ENCODE results near the gene DNASE1L1.

DNA sequence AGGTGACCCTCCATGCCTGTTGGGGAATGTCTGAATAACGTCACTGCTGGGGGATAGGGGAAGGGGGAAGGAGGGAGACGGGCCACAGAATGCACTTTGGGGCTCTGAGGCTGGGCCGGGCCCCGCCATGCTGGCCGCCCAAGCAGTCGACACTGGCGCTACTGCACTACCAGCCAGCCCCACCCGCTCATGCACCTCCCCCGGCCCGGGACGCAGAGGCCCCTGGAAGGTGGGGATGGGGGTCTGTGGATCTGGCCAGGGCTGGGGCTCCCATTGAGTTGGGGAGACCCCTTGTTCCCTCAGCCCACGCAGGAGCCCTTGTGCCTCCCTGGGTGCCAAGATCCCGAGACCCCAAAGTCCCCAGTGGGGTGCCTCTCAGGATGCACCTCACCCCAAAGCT is 52.5 kb downstream of the DNASE1L1 start:
- TF ChIP-seq ZNF174 (tag by site-specific recombination; IDR thresholded peaks at IDR 0.05) (no peak), ZNF121 (tag by site-specific recombination; IDR thresholded peaks at IDR 0.05) (no peak), ZNF558 (tag by site-specific recombination; IDR thresholded peaks at IDR 0.05) (no peak), ZNF175 (tag by site-specific recombination; IDR thresholded peaks at IDR 0.05) (no peak), ZNF707 (tag by site-specific recombination; IDR thresholded peaks at IDR 0.05) (no peak), ZBTB7A (tag by site-specific recombination; IDR thresholded peaks at IDR 0.05; ENCODE audit: low read depth) (no peak), ZBTB21 (tag by site-specific recombination; IDR thresholded peaks at IDR 0.05) (no peak), REPIN1 (tag by site-specific recombination; IDR thresholded peaks at IDR 0.05; ENCODE audit: low read depth) (no peak), ZFP3 (tag by site-specific recombination; IDR thresholded peaks at IDR 0.05; ENCODE audit: low read depth) (no peak)
- TF ChIP-seq, protein P1, sequence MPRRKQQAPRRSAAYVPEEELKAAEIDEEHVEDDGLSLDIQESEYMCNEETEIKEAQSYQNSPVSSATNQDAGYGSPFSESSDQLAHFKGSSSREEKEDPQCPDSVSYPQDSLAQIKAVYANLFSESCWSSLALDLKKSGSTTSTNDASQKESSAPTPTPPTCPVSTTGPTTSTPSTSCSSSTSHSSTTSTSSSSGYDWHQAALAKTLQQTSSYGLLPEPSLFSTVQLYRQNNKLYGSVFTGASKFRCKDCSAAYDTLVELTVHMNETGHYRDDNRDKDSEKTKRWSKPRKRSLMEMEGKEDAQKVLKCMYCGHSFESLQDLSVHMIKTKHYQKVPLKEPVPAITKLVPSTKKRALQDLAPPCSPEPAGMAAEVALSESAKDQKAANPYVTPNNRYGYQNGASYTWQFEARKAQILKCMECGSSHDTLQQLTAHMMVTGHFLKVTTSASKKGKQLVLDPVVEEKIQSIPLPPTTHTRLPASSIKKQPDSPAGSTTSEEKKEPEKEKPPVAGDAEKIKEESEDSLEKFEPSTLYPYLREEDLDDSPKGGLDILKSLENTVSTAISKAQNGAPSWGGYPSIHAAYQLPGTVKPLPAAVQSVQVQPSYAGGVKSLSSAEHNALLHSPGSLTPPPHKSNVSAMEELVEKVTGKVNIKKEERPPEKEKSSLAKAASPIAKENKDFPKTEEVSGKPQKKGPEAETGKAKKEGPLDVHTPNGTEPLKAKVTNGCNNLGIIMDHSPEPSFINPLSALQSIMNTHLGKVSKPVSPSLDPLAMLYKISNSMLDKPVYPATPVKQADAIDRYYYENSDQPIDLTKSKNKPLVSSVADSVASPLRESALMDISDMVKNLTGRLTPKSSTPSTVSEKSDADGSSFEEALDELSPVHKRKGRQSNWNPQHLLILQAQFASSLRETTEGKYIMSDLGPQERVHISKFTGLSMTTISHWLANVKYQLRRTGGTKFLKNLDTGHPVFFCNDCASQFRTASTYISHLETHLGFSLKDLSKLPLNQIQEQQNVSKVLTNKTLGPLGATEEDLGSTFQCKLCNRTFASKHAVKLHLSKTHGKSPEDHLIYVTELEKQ (tag by site-specific recombination; IDR thresholded peaks at IDR 0.05; ENCODE audit: borderline replicate concordance), result no peak
- TF ChIP-seq, protein P2, sequence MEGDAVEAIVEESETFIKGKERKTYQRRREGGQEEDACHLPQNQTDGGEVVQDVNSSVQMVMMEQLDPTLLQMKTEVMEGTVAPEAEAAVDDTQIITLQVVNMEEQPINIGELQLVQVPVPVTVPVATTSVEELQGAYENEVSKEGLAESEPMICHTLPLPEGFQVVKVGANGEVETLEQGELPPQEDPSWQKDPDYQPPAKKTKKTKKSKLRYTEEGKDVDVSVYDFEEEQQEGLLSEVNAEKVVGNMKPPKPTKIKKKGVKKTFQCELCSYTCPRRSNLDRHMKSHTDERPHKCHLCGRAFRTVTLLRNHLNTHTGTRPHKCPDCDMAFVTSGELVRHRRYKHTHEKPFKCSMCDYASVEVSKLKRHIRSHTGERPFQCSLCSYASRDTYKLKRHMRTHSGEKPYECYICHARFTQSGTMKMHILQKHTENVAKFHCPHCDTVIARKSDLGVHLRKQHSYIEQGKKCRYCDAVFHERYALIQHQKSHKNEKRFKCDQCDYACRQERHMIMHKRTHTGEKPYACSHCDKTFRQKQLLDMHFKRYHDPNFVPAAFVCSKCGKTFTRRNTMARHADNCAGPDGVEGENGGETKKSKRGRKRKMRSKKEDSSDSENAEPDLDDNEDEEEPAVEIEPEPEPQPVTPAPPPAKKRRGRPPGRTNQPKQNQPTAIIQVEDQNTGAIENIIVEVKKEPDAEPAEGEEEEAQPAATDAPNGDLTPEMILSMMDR (tag by site-specific recombination; IDR thresholded peaks at IDR 0.05), result no peak
- TF ChIP-seq, protein P3, sequence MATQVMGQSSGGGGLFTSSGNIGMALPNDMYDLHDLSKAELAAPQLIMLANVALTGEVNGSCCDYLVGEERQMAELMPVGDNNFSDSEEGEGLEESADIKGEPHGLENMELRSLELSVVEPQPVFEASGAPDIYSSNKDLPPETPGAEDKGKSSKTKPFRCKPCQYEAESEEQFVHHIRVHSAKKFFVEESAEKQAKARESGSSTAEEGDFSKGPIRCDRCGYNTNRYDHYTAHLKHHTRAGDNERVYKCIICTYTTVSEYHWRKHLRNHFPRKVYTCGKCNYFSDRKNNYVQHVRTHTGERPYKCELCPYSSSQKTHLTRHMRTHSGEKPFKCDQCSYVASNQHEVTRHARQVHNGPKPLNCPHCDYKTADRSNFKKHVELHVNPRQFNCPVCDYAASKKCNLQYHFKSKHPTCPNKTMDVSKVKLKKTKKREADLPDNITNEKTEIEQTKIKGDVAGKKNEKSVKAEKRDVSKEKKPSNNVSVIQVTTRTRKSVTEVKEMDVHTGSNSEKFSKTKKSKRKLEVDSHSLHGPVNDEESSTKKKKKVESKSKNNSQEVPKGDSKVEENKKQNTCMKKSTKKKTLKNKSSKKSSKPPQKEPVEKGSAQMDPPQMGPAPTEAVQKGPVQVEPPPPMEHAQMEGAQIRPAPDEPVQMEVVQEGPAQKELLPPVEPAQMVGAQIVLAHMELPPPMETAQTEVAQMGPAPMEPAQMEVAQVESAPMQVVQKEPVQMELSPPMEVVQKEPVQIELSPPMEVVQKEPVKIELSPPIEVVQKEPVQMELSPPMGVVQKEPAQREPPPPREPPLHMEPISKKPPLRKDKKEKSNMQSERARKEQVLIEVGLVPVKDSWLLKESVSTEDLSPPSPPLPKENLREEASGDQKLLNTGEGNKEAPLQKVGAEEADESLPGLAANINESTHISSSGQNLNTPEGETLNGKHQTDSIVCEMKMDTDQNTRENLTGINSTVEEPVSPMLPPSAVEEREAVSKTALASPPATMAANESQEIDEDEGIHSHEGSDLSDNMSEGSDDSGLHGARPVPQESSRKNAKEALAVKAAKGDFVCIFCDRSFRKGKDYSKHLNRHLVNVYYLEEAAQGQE (tag by site-specific recombination; IDR thresholded peaks at IDR 0.05), result no peak
- TF ChIP-seq, protein P4, sequence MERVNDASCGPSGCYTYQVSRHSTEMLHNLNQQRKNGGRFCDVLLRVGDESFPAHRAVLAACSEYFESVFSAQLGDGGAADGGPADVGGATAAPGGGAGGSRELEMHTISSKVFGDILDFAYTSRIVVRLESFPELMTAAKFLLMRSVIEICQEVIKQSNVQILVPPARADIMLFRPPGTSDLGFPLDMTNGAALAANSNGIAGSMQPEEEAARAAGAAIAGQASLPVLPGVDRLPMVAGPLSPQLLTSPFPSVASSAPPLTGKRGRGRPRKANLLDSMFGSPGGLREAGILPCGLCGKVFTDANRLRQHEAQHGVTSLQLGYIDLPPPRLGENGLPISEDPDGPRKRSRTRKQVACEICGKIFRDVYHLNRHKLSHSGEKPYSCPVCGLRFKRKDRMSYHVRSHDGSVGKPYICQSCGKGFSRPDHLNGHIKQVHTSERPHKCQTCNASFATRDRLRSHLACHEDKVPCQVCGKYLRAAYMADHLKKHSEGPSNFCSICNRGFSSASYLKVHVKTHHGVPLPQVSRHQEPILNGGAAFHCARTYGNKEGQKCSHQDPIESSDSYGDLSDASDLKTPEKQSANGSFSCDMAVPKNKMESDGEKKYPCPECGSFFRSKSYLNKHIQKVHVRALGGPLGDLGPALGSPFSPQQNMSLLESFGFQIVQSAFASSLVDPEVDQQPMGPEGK (tag by site-specific recombination; IDR thresholded peaks at IDR 0.05), result no peak

All from HEK293 (cell line).